ENCODE data around the gene OS9.
"Not testable (repeated sequence)": the region's sequence is repeated elsewhere in the genome, so short reads cannot be mapped to it uniquely, and the experiment has no call there.

Gene OS9

DNA sequence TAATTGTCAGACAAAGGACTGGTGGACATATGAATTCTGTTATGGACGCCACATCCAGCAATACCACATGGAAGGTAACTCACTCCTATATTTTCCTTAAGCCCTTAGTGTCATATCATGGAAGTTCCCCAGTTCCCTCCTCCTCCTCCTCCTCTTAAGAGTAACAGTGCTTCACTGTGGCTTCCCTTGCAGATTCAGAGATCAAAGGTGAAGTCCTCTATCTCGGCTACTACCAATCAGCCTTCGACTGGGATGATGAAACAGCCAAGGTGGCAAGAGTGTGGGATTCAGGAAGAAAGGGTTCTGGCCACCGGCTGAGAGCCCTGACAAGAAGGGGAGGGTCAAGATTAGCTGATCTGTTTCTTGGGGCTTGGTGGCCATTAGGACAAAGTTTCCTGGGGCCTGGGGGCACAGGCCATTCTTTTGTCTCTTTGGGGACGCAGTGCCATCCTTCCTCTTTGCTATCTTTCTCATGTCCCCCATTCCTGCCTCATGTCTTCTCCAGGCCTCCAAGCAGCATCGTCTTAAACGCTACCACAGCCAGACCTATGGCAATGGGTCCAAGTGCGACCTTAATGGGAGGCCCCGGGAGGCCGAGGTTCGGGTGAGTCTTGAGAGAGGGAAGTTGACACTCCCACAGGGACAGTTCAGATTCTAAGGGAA, 2.0 kb downstream of the OS9 start:
- no peak for DNase-seq (ENCODE audit: low read depth)

DNA sequence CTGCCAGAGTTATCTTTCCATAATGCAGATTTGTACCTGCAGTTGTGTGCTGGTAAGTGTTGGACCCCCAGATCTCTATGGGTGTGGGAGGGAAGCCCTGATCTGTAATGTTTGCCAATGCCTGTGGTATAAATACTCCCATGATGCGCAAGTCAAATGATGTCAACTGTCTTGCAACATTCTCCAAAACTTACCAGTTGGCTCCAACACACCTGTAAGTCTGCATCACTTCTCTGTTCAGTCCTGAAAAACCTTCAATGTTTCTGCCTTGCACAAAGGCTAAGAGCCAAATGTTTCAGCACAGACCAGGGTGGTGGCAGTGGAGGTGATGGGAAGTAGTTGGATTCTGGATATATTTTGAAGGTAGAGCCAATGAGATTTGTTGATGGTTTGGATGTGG, 3.1 kb downstream of the OS9 start:
- no peak for DNase-seq (ENCODE audit: low read depth)

DNA sequence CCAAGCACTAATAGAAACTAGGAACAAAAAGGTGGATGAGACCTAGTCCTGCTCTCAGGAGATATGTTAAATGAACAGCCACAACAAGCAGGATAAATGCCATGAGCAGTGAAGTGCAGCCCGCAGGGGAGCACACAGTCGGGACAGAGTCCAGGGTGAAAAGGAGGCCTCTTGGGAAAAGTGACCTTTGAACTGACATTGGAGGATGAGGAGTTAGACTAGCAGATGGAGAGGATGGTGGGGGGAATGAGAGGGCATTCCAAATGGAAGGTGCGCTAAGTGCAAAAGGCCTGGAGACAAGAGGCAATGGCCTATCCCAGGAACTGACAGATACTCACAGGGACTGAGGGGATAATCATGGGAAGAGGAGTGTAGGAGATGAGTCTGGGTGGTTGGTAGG, 4.5 kb downstream of the OS9 start:
- DNase-seq (ENCODE audit: low read depth) = no peak

DNA sequence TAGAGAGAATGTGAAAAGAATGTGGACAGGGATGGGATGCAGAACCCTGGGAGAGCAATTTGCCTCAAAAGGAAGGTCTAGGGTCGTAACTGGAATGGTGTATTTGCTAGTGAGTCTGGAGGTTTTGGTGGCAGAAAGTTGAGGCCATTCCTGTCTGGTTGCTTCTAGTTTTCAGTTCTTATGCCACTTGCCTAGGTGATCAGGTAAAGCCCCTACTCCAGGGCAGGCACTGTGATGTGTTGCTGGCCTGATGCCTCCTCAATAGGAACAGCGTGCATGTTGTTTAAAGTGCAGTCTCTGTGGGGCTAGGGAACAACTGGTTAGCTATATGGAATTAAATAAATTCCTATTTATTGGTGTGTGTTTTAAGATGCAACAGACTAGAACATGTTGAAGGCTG, 6.4 kb downstream of the OS9 start:
- DNase-seq (ENCODE audit: low read depth) = no peak

DNA sequence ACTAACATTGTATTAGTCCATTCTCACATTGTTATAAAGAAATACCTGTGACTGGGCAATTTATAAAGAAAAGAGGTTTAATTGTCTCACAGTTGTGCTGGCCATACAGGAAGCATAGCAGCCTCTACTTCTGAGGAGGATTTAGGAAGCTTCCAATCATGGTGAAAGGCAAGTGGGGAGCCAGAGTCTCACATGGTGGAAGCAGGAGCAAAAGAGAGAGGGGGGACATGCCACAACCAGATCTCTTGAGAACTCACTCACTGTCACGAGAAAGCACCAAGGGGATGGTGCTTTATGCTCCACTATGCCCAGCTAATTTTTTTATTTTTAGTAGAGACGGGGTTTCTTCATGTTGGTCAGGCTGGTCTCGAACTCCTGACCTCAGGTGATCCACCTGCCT, 13.3 kb downstream of the OS9 start:
- DNase-seq (ENCODE audit: low read depth) = no peak

DNA sequence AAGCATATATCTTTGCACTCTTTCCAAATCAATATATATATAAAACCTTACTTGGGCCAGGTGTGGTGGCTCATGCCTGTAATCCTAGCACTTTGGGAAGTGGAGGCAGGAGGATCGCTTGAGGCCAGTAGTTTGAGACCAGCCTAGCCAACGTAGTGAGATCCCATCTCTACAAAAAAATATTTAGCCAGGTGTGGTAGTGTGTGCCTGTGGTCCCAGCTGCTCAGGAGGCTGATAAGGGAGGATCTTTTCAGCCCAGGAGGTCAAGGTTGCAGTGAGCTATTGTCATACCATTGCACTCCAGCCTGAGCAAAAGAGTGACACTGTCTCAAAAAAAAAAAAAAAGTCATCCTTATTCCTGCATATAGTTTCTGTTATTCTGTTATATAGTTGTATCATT, 14.4 kb downstream of the OS9 start:
- no peak for DNase-seq (ENCODE audit: low read depth)

DNA sequence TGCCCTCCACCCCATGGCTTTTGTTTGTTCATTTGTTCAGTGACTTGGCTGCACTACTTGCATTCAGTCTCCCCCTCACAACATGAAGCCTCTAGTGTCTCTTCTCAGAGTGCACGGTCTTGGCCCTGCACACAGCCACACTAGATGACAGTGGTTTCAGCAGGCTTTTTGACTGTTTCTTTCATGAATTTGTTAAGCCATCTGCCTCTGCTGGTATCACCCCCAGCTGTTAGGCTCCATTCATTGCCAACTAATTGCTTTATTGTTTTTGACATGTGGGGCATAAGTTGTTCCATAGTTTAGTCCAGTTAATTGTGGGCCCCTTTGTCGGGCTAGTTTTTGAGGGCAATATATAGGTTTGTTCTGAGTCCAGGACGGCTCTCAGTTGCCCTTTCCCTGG, 18.8 kb downstream of the OS9 start:
- DNase-seq (ENCODE audit: low read depth) = no peak

DNA sequence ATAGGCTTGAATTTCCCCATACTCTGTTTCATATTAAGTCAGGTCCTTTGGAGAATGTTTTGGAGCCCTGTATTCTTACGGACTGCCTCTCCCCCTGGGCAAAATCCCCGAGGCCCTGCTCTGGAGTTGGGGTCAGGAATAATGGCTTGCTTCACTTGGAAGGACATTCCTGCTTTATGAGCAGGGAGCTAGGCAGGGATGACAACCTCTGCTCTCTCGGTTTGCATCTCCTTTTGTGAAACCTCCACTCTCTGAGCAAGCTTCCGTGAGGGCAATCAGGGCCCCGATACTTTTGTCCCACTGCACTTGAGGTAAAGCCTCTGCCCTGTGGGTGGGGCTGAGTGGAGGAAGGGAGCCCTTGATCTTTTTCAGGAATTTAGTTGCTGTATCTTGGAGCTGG, 19.3 kb downstream of the OS9 start:
- DNase-seq (ENCODE audit: low read depth) = no peak

DNA sequence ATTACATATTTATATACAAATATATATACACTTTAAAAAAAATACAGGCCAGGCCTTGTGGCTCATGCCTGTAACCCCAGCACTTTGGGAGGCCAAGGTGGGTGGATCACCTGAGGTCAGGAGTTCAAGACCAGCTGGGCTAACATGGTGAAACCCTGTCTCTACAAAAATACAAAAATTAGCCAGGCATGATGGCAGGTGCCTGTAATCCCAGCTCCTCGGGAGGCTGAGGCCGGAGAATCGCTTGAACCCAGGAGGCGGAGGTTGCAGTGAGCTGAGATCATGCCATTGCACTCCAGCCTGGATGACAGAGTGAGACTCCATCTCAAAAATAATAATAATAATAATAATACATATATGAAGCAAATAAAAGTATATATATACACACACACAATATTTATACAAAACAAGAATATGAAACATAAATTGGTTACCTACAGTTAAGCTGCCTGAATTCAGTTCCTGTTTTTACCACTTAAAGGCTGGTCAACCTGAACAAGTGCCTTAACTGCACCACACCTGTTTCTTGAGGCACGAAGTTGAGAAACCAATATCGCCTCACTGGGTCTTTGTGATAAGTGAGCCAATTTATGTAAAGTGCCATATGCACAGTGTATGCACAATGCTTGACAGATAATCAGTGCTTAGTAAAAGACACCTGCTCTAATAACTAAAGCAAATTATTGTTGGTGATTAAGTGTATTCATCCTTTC, 21.3 kb downstream of the OS9 start:
- not testable (repeated sequence) for DNase-seq (ENCODE audit: low read depth)

DNA sequence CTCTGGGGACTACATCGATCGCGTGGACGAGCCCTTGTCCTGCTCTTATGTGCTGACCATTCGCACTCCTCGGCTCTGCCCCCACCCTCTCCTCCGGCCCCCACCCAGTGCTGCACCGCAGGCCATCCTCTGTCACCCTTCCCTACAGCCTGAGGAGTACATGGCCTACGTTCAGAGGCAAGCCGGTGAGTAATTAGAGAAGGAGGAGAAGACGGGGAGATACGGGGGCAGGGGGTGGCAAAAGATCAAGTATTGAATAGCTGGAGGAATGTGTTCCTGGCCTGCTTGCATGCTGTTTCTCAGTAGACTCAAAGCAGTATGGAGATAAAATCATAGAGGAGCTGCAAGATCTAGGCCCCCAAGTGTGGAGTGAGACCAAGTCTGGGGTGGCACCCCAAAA, 21.9 kb downstream of the OS9 start:
- no peak for DNase-seq (ENCODE audit: low read depth)

DNA sequence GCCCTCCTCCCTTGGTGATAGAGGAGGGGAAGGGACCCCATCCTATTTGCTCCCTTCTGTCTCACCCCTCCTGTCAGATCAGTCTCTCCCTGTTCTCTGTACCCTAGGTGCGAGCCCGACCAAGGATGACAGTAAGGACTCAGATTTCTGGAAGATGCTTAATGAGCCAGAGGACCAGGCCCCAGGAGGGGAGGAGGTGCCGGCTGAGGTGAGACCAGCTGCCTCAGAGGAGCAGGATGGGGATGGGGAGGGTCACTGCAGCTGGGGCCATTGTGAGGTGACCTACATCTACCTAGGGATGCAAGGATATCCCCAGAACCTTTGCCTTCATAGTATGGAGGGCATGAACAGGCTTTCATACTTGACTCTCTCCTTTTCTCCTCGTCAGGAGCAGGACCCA, 22.4 kb downstream of the OS9 start:
- DNase-seq (ENCODE audit: low read depth) = no peak

DNA sequence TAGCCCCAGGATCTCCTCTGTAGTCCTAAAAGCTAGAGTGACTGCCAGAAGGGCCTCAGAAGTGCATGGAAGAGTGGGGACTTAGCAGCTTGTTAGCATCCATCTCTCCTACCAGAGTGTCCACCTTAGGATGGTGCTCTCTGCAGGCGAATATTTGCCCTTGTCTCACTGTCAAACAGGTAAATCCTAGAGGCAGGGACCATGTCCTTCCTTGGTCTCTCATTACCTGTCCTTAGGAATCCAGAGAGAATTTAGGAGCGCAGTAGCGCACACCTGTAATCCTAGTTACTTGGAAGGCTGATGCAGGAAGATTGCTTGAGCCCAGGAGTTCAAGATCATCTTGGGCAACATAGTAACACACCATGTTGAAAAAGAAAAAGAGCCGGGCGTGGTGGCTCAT, 23.2 kb downstream of the OS9 start:
- no peak for DNase-seq (ENCODE audit: low read depth)

DNA sequence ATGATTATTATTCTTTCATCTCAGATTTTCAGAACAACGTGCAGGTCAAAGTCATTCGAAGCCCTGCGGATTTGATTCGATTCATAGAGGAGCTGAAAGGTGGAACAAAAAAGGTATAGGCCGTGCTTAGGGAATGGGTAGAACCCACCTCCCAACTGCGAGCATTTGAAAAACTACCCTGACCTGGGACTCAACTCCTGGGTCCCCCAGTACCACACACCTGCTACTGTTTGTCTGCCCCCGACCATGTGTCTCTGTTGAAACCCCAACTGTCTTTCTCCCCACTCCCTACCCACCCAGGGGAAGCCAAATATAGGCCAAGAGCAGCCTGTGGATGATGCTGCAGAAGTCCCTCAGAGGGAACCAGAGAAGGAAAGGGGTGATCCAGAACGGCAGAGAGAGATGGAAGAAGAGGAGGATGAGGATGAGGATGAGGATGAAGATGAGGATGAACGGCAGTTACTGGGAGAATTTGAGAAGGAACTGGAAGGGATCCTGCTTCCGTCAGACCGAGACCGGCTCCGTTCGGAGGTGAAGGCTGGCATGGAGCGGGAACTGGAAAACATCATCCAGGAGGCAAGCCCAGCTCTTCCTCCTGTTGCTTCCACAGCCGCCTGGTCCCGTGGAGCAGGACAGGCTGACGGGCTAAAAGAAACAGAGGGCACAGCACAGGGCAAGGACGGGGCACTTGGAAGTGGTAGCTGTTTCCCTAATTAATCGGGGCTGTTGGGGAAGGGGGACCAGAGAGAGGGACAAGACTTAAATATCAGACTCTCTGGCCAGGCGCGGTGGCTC, 24.1 kb downstream of the OS9 start:
- no peak for DNase-seq (ENCODE audit: low read depth)

DNA sequence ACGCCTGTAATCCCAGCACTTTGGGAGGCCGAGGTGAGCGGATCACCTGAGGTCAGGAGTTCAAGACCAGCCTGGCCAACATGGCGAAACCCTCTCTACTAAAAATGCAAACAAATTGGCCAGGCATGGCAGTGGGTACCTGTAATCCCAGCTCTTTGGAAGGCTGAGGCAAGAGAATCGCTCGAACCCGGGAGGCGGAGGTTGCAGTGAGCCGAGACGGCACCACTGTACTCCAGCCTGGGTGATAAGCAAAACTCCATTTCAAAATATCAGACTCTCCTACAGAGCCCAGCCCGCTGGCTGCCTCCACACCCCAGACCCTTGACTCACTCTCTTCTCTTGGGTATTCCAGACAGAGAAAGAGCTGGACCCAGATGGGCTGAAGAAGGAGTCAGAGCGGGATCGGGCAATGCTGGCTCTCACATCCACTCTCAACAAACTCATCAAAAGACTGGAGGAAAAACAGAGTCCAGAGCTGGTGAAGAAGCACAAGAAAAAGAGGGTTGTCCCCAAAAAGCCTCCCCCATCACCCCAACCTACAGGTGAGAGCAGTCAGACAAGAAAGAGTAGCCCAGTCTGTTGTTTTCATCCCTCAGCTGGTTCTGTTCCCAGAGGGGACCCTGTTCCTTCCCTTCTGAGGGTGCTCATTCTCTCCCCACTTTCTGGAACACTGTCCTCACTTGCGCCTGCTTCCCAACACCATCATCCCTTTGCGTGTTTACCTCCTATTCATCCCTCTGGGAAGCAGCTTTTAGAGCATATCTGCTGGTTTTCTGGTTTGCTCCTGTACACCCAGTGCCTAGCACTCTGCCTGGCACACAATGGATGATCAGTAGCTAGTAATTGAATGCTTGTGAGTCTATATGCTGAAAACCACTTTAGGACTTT, 25.0 kb downstream of the OS9 start:
- DNase-seq (ENCODE audit: low read depth) = no peak

DNA sequence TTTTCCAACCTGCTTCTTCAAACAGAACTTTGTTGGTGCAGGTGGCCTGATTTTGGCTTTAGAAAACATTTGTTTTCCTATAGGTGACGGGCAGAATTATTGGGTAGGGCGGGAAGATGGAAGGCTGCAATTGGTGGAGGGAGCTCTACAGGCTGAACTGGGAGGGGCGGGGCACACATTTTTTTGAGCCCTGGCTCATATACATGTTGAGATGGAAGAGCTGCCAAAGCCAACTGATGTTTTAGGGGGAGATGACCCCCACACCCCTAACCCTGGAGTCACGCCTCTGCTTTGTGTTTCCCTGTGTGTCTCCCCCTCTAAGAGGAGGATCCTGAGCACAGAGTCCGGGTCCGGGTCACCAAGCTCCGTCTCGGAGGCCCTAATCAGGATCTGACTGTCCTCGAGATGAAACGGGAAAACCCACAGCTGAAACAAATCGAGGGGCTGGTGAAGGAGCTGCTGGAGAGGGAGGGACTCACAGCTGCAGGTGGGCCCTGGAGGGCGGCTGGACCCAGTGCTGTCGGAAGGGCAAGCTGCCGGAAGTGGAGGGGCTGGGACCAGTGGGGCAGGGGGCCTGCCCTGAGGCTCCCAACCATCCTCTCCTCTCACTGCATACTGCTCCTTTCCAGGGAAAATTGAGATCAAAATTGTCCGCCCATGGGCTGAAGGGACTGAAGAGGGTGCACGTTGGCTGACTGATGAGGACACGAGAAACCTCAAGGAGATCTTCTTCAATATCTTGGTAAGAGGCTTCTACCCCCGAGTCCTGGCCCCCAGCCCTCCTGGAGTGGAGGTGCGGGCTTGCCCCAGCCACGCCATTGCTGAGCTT, 26.1 kb downstream of the OS9 start:
- no peak for DNase-seq (ENCODE audit: low read depth)

DNA sequence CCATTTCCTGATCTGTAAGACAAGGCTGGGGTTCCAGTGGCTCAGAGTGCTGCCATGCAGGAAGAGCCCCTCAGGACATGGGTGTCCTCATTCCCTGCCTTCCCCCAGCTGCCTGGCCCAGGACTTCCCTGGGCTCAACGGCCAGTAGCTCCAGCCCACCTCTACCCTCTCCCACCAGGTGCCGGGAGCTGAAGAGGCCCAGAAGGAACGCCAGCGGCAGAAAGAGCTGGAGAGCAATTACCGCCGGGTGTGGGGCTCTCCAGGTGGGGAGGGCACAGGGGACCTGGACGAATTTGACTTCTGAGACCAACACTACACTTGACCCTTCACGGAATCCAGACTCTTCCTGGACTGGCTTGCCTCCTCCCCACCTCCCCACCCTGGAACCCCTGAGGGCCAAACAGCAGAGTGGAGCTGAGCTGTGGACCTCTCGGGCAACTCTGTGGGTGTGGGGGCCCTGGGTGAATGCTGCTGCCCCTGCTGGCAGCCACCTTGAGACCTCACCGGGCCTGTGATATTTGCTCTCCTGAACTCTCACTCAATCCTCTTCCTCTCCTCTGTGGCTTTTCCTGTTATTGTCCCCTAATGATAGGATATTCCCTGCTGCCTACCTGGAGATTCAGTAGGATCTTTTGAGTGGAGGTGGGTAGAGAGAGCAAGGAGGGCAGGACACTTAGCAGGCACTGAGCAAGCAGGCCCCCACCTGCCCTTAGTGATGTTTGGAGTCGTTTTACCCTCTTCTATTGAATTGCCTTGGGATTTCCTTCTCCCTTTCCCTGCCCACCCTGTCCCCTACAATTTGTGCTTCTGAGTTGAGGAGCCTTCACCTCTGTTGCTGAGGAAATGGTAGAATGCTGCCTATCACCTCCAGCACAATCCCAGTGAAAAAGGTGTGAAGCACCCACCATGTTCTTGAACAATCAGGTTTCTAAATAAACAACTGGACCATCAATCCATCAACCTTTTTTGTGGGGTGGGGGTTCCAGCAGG, 27.0 kb downstream of the OS9 start:
- no peak for DNase-seq (ENCODE audit: low read depth)

DNA sequence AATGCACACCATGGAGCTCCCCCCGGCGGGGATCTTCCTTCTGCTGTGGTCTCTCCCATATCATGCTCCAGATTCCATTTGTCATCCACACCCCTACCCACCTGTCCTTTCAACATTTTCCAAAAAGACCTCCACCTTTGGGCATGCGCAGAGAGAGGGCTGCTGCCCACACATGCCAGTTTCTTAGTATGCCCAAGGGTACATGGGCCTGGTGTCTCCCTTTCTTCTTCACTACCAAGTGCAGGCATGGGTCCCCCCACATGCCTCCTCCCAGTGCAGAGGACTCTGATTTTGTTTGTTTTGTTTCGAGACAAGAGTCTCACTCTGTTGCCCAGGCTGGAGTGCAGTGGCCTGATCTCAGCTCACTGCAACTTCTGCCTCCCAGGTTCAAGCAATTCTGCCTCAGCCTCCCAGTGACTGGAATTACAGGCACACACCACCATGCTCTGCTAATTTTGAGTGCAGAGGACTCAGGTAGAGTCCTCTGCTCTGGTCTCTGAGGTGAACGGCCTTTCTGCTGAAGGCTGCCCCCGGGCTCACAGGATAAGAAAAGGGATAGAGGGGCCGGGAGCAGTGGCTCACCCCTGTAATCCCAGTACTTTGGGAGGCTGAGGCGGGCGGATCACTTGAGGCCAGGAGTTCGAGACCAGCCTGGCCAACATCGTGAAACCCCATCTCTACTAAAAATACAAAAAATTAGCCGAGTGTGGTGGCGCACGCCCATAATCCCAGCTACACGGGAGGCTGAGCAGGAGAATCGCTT, 28.1 kb downstream of the OS9 start:
- DNase-seq (ENCODE audit: low read depth) = not testable (repeated sequence)

DNA sequence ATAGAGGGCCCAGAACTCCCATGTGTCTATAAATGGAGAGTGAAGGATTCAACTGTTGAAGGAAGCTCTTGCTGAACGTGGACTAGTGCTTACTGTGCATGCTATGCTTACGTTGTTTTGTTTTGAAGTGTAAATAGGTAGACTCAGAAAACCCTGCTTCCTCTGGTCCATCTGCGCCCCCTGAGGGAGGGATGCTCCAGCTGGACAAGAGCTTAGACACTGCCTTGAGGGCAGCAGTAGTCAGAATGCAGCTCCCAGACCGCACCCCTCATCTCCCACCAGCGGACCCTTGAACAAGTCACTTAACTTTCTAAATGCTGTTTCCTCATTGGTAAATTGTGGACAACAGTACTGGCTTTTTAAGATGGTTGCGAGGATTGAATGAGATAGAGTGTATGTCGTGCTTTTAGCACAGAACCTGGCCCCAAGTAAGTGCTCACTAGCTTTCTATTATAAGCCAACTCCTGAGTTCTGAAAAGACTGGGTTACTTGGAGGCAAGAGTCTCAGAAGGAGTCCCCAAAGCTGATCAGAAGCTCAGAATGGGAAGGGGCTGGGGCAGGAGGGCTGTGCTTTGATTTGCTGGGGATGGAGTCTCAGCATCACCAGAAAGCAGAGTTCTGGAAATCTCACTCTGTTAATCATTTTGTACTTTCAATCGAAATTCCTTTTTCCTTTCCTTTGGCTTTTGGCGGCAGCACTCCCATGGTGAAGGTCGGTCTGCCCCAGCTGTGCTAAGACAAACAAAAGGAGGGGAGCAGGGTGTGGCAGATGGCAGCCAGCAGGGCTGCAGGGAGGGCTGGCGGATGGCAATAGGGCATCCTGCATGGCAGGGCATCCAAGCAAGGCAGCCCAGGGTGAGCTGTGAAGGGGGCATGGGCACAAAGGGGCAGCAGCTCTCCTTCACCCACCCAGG, 29.0 kb downstream of the OS9 start:
- no peak for DNase-seq (ENCODE audit: low read depth)

Measured in T-helper 22 cell (primary cell).